Astrocyte (in vitro differentiated cells and primary cell): ENCODE data around the gene KCNH4. TPM values are rescaled to one million over a fixed set of nuclear protein-coding genes. Genes with fewer than 3 reads are reported as not detected.

ENCODE experiments used
- DNase-seq: peaks from one replicate; pipeline ENCODE4 v3.0.0-alpha.2; 2010; ENCODE audit warnings: low read depth
- FAIRE-seq: peaks from 2 replicates; lab custom pipeline; 2011; peaks lifted over from hg19 to GRCh38; lab: Jason Lieb, UNC
- H2AFZ ChIP-seq: 2 replicates; pipeline ENCODE4 v1.6.0; 2012; ENCODE audit warnings: low read depth, low read length, inconsistent platforms
- H3K27ac ChIP-seq: 2 replicates; pipeline ENCODE4 v1.5.1; 2011; ENCODE audit warnings: low read depth, low read length, inconsistent platforms
- H3K27me3 ChIP-seq: 2 replicates; pipeline ENCODE4 v1.6.0; 2011; ENCODE audit warnings: low read length, inconsistent platforms; ENCODE audit not compliant: insufficient read depth
- H3K36me3 ChIP-seq: 2 replicates; pipeline ENCODE4 v1.5.1; 2011; ENCODE audit warnings: low read length, inconsistent platforms; ENCODE audit not compliant: insufficient read depth
- H3K4me1 ChIP-seq: 2 replicates; pipeline ENCODE4 v1.5.1; 2011; ENCODE audit warnings: low read length, inconsistent platforms; ENCODE audit not compliant: insufficient read depth
- H3K4me2 ChIP-seq: 2 replicates; pipeline ENCODE4 v1.6.0; 2012; ENCODE audit warnings: low read length, inconsistent platforms
- H3K4me3 ChIP-seq: 2 replicates; pipeline ENCODE4 v1.5.1; 2011; ENCODE audit warnings: low read depth, mild to moderate bottlenecking, low read length, inconsistent platforms; ENCODE audit not compliant: insufficient read depth
- H3K79me2 ChIP-seq: 2 replicates; pipeline ENCODE4 v1.6.0; 2012; ENCODE audit warnings: mild to moderate bottlenecking, low read length, inconsistent platforms; ENCODE audit not compliant: insufficient read depth
- H3K9ac ChIP-seq: 2 replicates; pipeline ENCODE4 v1.6.0; 2012; ENCODE audit warnings: mild to moderate bottlenecking, low read length, inconsistent platforms
- H3K9me3 ChIP-seq: 2 replicates; pipeline ENCODE4 v1.5.1; 2012; ENCODE audit warnings: low read depth, mild to moderate bottlenecking, low read length, inconsistent platforms; ENCODE audit not compliant: insufficient read depth
- H4K20me1 ChIP-seq: 2 replicates; pipeline ENCODE4 v1.6.0; 2012; ENCODE audit warnings: low read length, inconsistent platforms; ENCODE audit not compliant: insufficient read depth
- H3K27ac Mint-ChIP-seq: one replicate; pipeline ENCODE4 v1.8.0; 2021; ENCODE audit warnings: mild to moderate bottlenecking, mixed read lengths; ENCODE audit not compliant: unreplicated experiment
- H3K27me3 Mint-ChIP-seq: one replicate; pipeline ENCODE4 v1.8.0; 2021; ENCODE audit warnings: low read depth, mixed read lengths; ENCODE audit not compliant: unreplicated experiment
- H3K36me3 Mint-ChIP-seq: one replicate; pipeline ENCODE4 v1.8.0; 2021; ENCODE audit warnings: low read depth, mixed read lengths; ENCODE audit not compliant: unreplicated experiment
- H3K4me1 Mint-ChIP-seq: one replicate; pipeline ENCODE4 v1.8.0; 2021; ENCODE audit warnings: low read depth, mixed read lengths; ENCODE audit not compliant: unreplicated experiment
- H3K4me3 Mint-ChIP-seq: one replicate; pipeline ENCODE4 v1.8.0; 2021; ENCODE audit warnings: mild to moderate bottlenecking, moderate library complexity, mixed read lengths; ENCODE audit not compliant: unreplicated experiment
- H3K9me3 Mint-ChIP-seq: one replicate; pipeline ENCODE4 v1.8.0; 2021; ENCODE audit warnings: mild to moderate bottlenecking, mixed read lengths; ENCODE audit not compliant: unreplicated experiment
- EZH2 ChIP-seq: IDR thresholded peaks from 2 replicates; pipeline ENCODE4 v1.6.1; 2012; ENCODE audit warnings: mild to moderate bottlenecking, low read length, inconsistent platforms; ENCODE audit not compliant: insufficient read depth
- total RNA-seq: library from RNA; stranded (reverse); gene quantifications from 2 replicates; pipeline ENCODE4 v1.2.1, GENCODE V29; 2021
- TF ChIP-seq, protein P1 (sequence below): IDR thresholded peaks from 2 replicates; pipeline ENCODE4 v1.5.1; 2011; ENCODE audit warnings: low read depth, mild to moderate bottlenecking, inconsistent platforms, low read length, moderate library complexity; ENCODE audit not compliant: insufficient read depth

The KCNH4 gene
- total RNA-seq, 1 donor from 2014 or later = not detected

- Histone ChIP-seq H2AFZ (no peak overlapping the region), H3K79me2 (no peaks in the 10 kb centered on the region), H3K9me3 (no peaks in the 10 kb centered on the region), H3K4me3 (no peak overlapping the region), H3K9ac (no peak overlapping the region), H3K36me3 (no peaks in the 10 kb centered on the region), H3K27me3 (peaks cover 14% of the 10 kb centered on the region), H4K20me1 (no peaks in the 10 kb centered on the region), H3K4me1 (no peaks in the 10 kb centered on the region), H3K4me2 (no peak overlapping the region), H3K27ac (no peak overlapping the region)
- Mint-ChIP-seq H3K4me3 (no peak overlapping the region), H3K9me3 (no peaks in the 10 kb centered on the region), H3K4me1 (no peaks in the 10 kb centered on the region), H3K27ac (no peak overlapping the region), H3K27me3 (peaks cover 56% of the 10 kb centered on the region), H3K36me3 (no peaks in the 10 kb centered on the region)
- DNase-seq (no peak), FAIRE-seq (no peak)
- TF ChIP-seq, protein P1, sequence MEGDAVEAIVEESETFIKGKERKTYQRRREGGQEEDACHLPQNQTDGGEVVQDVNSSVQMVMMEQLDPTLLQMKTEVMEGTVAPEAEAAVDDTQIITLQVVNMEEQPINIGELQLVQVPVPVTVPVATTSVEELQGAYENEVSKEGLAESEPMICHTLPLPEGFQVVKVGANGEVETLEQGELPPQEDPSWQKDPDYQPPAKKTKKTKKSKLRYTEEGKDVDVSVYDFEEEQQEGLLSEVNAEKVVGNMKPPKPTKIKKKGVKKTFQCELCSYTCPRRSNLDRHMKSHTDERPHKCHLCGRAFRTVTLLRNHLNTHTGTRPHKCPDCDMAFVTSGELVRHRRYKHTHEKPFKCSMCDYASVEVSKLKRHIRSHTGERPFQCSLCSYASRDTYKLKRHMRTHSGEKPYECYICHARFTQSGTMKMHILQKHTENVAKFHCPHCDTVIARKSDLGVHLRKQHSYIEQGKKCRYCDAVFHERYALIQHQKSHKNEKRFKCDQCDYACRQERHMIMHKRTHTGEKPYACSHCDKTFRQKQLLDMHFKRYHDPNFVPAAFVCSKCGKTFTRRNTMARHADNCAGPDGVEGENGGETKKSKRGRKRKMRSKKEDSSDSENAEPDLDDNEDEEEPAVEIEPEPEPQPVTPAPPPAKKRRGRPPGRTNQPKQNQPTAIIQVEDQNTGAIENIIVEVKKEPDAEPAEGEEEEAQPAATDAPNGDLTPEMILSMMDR = no peak
- TF ChIP-seq EZH2 = no peak
These were observed 6.7 kb downstream of the KCNH4 start for GRCh38 chr17:42174126-42174783.

DNA sequence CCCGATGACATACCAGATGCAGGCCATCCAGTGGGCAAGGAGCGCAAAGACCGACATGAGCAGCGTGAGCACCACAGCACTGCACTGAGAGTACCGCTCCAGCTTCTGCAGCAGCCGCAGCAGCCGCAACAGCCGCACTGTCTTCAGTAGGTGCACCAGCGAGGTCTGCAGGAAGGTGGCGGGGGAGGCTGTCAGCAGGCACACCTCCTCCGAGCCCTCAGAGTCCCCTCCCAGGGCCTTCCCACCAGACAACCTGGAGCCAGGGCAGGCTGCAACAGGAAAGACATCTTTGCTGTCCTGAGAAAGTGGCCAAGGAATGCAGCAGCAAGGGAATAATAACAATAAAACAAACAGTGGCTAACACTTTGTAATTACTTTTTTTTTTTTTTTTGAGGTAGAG, 9.1 kb downstream of the KCNH4 start:
- H2AFZ ChIP-seq = no peak overlapping the region
- no peaks in the 10 kb centered on the region for H4K20me1 ChIP-seq
- Mint-ChIP-seq H3K4me3 (no peak overlapping the region), H3K4me1 (no peaks in the 10 kb centered on the region), H3K27ac (no peak overlapping the region), H3K36me3 (peaks cover 3% of the 10 kb centered on the region), H3K9me3 (peaks cover 6% of the 10 kb centered on the region), H3K27me3 (peaks cover 55% of the 10 kb centered on the region)
- no peak overlapping the region for H3K9ac ChIP-seq
- H3K4me3 ChIP-seq = no peak overlapping the region
- no peak overlapping the region for H3K4me2 ChIP-seq
- no peak overlapping the region for H3K27ac ChIP-seq
- peaks cover 13% of the 10 kb centered on the region for H3K27me3 ChIP-seq
- no peaks in the 10 kb centered on the region for H3K79me2 ChIP-seq
- FAIRE-seq = no peak
- no peaks in the 10 kb centered on the region for H3K36me3 ChIP-seq
- H3K9me3 ChIP-seq = no peaks in the 10 kb centered on the region
- no peak for DNase-seq
- no peaks in the 10 kb centered on the region for H3K4me1 ChIP-seq
- TF ChIP-seq, protein P1 = no peak
- no peak for TF ChIP-seq EZH2

DNA sequence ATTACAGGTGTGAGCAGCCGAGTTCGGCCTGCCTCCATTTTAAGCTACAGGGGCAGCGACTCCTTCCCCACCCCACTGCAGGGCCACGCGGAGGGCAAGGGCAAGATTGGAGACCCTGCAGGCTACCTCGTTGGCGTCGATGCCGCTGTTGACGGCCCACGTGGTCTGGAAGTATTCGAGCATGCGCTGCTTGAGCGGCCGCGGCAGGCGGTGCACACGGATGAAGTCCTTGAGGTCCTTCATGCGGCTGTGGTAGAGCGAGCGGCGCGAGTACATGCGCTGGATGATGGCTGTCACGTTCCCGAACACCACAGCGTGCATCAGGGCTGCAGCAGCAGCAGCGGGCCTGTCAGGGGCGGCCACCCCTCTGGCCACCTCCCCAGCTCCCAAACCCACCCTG, 11.6 kb downstream of the KCNH4 start:
- H3K4me3 Mint-ChIP-seq = no peak overlapping the region
- Histone ChIP-seq H2AFZ (no peak overlapping the region), H3K27ac (no peak overlapping the region), H3K79me2 (no peaks in the 10 kb centered on the region), H3K36me3 (no peaks in the 10 kb centered on the region), H3K9ac (no peak overlapping the region), H3K4me3 (no peak overlapping the region), H3K27me3 (peaks cover 10% of the 10 kb centered on the region), H3K9me3 (no peaks in the 10 kb centered on the region), H4K20me1 (no peaks in the 10 kb centered on the region), H3K4me1 (no peaks in the 10 kb centered on the region), H3K4me2 (no peak overlapping the region)
- DNase-seq (no peak), FAIRE-seq (no peak)
- no peak overlapping the region for H3K27ac Mint-ChIP-seq
- TF ChIP-seq, protein P1 = no peak
- TF ChIP-seq EZH2 = no peak
- H3K27me3 Mint-ChIP-seq = peaks cover 54% of the 10 kb centered on the region
- peaks cover 6% of the 10 kb centered on the region for H3K9me3 Mint-ChIP-seq
- no peaks in the 10 kb centered on the region for H3K4me1 Mint-ChIP-seq
- peaks cover 3% of the 10 kb centered on the region for H3K36me3 Mint-ChIP-seq
